ENCODE results near the gene ALOX5.

Gene ALOX5

DNA sequence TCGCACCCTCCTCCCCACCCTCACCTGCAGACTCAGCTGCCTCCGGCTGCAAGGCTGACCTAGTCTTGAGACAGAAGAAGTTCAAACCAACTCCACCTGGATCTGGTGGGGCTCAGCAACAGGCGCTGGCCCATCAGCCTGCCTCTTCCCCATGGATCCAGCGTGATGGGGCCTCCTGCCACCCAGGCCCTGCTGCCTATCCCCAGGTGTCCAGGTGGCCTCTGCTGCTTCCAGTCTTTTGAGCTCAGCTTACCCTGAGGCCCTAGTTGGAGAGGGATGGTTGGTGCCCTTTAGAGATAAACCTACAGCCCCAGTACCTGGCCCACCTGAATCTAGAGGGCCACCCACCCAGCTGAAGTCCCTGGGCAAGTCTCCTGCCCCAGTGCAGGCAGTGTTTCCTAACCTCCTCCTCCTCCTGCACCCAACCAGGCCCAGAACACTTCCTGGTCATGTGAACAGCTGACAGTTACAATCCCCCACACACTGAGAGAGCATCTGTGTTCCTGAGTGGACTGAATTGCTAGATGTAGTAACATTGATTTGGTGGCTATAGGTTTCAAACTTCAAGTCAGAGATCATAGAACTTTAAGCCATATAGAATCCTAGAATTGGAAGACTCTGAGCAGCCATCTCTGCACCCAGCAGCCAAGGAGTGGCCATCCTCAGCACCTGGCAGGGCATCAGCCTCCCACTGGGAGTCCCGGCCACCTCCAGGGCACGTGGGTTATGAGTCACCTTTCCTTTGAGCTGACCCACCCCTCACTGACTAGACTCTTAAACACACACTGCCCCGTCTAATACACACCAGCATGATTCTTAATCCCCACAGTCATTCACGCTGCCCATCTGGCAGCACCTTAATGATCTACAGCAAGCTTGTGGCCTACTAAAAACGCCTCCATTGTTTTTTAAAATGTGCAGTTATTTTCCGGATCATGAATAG is 51.9 kb downstream of the ALOX5 start:
- DNase-seq, result no peak

DNA sequence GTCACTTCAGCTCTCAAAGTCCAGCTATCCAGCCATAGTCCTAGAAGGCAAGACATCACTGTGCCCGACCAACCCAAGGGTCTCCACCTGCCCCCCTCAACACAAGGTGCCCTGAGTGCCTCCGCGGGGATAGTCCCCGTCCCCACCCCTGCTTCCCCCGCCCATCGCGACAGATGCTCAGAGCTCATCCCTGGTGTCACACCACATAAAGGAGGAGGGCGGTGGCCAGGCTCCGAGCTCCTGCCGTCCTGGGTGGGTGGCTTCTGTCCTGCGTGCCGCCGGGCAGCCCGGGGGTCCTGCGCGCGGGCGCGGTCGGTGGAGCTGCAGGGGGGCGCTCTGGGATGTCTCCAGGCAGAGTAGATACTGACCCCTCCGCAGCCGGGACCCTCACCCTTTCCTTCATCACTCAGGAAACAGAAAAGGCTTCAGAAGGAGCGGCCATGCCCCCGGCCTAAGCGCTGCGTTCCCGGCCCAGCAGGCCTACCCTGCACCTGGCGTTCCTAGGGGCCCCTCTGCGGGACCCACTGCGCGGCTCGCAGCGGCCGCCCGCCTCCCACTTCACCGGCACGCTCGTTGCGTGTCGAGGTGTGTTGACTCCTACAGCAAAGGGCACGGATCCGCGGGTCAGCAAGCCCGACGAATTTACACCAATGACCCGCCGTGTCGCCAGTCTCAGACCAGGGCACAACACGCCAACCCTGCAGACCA is 53.4 kb downstream of the ALOX5 start:
- DNase-seq, result no peak

DNA sequence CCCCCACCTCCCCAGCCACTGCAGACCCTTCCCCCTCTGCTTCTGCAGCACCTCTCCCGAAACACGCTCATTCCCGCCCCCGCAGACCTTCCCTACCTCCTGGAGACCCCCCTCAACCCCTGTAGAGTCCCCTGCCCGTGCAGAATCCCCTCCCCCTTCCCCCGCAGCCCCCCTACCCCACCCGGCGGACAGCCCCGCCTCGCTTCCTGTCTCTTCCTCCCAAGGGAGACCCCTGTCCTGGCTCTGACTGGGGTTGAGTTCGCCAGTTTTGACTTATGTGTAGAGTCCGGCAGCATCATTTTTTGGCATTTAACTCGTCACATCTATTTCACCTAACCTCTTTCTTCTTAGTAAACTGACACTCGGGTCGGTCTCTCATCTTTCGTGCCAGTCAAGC is 54.0 kb downstream of the ALOX5 start:
- DNase-seq, result no peak

DNA sequence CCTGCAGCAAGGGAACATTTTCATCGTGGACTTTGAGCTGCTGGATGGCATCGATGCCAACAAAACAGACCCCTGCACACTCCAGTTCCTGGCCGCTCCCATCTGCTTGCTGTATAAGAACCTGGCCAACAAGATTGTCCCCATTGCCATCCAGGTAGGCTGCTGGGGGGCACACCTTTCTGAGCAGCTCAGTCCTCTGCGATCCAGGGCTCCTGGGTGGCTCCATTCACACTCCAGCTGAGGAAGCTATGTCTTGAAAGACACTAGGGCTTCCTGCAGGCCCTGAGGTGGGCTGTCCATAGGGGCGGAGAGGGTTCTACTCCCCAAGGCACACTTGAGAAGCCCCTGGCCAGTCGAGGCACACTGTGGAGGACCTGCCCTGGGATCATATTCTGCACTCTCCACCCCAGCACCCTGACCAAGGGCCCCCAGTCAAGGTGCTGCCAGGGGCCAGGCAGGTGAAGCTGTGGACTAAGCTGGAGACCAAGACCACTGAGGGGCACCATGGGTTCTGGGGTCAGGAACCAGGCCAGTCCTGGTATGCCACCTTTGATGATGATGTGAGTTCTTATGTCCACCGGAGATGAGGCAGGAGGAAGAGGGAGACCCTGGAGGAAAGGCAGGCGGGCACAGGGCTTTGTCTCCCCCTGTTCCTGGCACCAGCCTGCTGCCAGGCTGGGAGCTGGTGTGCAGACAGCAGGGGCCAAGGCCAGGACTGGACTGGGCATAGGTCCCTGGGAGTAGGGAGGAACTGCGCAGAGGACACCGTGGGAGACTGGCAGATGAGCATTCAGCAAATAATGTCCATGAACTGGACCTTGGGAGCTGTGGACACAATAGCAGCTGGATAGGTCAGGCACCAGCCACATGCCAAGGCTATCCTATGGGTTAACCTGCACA is 54.8 kb downstream of the ALOX5 start:
- DNase-seq, result no peak

DNA sequence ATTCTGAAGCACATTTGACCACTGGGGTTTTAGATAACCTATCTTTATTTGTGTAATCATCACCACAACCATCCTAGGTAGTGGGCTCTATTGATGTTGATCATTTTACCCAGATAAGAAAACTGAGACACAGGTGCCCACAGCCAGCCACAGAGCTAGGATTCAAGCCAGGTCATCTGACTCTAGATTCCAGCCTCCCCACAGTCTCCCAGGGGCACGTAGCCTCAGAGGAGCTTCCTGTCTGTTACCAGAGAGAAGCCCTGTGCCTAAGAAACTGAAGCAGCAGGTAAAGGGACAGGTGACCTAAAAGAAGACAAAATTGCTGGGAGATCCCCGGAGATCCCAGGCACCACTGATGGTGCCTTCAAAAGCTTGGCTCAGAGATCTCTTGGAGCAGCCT is 55.8 kb downstream of the ALOX5 start:
- DNase-seq, result no peak

DNA sequence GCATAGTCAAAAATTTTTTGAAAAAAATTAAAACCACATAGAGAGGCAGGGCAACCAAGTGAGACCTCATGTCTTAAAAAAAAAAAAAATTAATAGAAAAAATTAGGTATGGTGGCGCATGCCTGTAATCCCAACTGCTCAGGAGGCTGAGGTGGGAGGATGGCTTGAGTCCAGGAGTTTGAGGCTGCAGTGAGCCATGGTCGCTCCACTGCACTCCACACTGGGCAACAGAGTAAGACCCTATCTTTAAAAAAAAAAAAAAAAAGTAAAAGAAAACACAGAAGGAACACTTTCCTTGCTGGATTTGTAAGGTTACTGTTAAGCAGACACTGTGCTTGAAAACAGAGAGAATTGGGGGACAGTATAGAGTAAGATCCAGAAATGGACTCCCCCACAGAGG is 58.1 kb downstream of the ALOX5 start:
- DNase-seq, result no peak

DNA sequence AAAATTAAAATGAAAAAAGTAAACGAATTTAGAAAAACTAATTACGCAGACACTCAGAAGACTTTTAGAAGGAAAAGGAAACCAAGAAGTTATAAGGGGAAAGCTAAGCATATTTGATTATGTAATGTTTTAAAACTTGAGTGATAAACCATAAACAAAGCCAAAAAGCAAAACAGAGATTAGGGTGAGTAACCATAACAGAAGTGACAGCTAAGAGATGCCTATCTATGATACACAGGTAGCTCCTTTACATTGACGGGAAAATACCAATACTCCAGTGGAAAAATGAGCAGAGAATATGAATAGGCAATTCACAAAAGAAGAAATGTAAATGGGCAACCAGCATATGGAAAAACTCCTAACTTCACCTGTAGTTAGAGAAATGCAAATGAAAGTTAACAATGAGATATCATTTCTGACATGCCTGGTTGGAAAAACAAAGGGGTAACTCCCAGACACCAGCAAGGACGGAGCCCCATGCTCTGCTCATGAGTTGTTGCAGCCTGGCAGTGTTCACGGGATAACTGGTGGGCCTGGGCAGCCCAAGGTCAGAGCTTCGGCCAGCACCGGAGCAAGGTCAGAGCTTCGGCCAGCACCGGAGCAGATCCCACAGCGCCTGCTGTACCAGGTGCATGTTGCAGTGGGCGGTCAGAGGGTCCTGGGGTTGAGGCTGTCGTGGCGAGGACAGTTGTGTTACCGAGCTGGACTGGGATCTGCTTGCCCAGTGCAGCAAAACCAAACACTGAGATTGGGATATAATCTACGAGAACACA is 58.9 kb downstream of the ALOX5 start:
- no peak for DNase-seq

DNA sequence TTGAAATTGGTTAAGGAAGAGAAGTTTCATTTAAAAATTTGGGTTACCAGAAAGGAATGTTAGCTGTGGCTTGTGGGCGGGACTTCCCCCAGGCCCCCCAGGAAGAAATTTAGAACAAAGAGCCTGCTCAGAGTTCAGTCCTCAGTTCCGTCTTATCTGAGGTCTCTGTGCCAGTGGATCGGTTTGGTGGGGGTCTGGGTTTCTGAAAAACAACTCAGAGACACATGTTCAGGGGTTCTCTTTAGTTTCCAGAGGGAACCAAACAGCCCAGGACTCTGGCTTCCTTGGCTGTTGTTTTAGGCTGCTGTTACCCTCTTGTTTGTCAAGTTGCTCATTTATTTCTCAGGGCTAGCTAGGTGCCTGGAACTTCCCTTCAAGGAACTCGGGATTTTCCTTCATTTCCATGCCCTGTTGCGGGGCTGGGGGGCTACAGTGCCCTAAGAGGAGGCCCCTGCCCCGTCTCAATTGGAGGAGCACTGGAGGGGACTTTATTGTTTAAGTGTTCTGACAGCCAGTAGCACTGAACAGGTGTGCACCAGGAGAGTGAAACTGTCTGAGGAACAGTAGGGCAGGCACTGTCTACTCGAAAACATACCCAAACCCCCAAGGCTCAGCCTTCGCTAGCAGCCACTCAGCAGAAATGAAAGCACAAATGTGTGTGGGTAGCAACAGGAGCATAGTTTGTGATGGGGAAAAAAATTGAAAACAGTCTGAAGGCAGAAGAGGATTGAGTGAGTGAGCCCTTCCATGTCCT is 59.9 kb downstream of the ALOX5 start:
- no peak for DNase-seq

DNA sequence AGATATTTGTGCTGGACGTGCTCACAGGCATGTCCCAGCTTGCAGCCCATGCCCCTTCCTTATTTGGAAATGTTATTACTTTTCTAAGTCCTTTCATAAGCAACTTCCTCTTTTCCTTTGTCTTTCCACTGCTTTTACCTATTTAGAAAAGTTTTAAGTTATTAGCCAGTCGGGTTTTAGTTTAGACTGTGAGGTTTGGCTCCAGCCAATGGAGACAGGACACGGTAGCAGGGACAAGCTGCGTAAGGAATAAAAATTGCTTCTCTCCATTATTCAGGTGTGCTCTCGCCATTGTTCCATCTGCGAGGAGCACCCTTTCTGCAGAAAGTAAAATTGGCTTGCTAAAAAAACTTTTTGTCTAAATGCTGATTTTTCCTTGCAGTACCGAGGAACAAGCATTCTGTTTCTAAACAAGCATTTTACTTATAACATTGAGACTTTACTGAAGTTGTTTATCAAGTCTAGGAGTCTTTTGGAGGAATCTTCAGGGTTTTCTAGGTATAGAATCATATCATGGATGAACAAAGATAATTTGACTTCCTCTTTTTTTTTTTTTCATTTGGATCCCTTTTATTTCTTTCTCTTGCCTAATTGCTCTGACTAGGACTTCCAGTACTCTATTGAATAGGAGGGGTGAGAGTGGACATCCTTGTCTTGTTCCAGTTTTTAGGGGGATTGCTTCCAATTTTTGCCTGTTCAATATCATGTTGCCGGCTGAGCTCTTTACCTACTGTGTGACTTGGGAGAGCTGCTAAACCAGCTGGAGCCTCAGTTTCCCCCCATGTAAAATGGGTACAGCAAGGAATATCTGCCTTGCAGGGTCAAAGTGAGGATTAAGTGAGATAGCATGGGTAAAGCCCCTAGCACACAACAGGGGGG is 63.8 kb downstream of the ALOX5 start:
- no peak for DNase-seq

DNA sequence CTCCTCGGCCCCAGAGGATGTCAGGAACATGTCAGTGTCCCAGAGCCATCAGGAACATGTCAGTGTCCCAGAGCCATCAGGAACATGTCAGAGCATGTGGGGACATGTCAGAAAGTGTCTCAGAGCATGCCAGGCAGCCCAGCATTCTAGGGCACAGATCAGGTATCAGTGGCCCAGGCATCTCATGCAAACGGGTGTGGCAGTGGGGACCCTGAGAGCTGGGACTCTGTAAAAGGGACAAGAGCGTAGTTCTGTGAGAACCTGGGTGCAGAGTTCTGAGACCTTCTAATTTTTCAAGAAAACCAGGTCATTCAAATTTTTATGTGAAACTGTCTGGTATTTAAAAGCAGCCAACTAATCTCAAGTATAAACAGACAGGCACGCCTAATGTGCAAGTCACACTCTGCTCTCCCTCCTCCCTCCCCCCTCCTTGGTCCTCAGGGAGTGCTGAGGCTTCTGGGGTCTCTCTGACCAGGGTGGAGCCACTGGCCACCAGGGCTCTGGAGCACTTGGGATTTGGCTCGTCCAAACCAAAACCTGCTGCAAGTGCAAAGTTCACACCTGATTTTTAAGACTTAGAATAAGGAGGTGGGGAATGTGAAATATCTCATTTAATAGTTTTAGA is 64.6 kb downstream of the ALOX5 start:
- no peak for DNase-seq

DNA sequence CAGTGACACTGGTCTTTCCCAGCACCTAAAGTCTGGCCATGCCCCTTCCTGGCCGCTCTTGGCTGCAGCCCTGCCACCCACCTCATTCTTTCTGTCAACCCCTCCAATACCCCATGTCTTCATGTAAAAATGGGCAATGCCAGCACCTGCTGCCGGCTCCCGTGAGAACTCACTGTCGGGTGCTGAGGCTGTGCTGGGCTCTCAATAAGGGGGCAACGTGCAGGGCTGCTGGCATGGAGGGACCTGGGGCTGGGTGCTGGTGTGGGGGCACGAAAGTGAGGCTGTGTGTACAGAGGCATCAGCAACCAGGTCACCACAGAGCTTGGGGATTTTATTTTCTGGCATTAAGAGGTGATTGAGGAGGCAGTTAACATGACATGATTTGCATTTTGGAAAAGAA is 65.3 kb downstream of the ALOX5 start:
- DNase-seq, result no peak

DNA sequence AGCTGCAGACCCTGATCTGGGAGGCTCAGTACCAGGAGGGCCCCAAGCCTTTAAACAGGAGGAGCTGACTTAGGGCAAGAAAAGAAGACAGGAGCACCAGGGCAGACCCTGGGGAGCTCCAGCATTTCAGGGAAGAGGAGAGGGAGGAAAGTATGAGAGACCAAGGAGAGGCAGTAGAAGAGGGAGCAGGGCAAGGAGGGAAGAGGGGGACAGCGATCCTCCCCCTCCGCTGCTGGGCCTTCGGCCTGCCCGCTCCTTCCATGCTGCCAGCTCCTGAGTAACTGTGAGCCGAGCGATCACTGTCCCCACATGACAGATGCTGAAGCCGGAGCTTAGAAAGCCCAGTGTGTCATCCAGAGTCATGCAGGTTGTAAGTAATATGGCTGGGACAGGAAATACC is 65.9 kb downstream of the ALOX5 start:
- DNase-seq, result no peak

DNA sequence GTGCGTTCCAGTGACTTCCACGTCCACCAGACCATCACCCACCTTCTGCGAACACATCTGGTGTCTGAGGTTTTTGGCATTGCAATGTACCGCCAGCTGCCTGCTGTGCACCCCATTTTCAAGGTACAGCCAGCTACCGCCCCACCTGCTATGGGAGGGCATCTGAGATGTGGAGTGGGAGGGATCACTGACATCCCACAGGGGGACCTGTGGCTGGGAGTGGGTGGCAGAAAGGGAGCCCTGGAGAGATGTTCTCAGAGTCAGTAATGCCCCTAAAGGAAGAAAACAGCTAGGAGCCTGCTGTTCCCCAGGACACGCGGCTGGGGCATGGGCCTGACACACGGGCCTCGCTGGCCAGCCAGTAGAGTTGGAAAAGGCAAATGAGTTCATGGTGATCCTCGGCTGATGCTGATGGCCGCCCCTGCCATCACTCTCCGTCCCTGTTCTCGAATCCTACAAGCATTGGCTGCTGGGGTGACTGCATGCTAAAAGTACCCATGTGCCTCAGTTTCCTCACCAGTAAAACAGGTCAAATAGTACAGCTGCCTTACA is 66.6 kb downstream of the ALOX5 start:
- no peak for DNase-seq

DNA sequence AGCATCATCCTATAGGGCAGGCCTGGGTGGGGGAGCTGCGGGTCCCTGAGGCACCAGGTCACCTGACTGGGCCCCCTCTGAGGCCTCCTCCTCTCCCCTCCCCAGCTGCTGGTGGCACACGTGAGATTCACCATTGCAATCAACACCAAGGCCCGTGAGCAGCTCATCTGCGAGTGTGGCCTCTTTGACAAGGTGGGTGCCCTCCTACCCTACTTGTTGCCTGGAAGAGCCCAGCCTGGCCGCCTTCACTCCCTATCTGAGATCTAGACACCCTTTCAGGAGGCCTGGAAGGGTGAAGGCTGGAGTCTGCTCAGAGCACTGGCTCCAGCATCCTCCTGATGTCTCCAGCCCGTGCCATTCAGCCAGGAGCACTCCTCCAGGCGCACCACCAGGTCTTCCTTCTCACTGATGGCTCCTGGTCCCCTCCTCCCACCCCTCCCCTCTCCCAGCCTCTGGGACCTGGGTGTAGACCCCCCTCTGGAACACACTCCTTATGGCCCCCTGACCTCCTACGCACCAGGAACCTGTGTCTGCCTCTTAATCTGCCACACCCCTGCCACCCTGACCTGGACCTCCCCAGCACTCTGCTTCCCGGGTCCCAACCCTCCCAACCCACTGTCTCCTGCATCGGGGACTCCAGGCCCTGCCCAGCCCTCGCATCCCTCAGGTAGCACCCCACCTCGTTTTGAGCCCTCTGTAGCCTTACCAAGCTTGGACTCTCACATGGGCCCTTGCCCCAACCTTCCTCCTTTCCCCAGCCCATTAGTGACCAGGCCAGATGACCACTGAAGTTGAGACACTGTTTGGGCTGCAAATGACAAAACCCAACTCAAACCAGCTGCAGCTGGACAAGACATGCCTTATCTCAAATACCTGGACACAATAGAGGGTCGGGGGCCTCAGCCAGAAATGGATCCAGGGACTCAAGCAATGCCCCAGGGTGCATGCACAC is 67.5 kb downstream of the ALOX5 start:
- no peak for DNase-seq

DNA sequence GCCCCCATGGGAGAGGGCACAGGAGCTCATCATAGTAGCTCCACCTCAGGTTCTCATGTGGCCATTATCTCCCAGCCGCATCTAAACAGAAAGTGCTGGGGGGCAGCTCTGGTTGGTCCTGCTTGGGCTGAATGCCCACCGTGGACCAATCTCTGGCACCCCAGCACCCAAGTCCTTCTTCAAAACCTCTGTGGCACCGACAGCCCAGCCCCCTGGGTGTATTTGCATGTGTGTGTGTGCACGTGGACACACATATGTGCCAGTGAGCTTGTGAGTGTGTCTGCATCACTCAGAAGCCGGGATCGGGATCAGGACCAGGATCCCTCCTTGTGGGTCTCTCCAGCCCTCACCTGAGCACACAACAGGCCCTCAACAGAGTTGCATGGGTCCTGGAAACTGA is 68.2 kb downstream of the ALOX5 start:
- DNase-seq, result no peak

DNA sequence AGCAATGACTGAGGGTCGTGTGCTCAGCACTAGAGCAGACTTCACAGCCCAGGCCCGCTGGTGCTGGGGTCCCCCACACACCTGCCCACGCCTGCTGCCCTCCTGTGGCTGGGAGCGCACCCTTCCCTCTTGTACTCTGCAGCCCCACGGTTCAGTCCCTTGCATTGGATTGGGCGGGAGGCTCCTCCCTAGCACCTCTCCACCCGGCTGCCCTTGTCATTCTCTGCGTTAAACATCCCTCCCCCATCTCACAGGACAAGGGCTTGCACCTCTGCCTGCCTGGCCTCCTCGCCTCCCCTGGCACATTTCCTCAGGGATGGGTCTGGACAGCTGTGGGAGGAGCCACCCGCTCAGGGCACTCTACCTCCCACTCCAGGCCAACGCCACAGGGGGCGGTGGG is 68.6 kb downstream of the ALOX5 start:
- DNase-seq, result no peak

DNA sequence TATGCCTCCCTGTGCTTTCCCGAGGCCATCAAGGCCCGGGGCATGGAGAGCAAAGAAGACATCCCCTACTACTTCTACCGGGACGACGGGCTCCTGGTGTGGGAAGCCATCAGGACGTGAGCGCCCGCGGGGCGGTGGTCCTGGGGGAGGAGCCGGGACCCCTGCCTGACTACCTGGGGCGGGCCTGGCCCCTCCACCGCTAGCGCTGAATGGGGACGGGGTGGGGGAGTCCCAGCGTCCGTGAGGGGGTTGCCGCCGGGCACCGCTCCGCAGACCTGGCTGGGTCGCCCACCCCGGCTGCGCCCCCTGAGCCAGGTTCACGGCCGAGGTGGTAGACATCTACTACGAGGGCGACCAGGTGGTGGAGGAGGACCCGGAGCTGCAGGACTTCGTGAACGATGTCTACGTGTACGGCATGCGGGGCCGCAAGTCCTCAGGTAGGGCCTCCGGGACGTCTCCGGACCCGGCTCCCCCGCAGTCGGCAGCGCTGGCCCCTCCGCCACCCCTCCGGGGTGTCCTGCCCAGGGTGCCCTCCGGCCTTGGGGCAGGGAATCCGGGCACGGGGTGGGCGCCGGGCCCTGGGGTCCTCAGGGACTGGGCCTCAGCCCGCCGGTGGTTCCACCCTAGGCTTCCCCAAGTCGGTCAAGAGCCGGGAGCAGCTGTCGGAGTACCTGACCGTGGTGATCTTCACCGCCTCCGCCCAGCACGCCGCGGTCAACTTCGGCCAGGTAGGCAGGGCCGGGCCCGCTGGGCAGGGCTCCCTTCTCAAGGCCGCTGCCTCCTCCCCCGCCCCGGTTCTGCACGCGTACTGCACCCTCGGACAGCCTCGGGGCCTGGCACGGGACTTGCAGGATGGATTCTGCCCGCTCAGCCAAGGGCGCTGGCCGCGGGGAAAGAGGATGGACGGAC is 69.3 kb downstream of the ALOX5 start:
- no peak for DNase-seq

DNA sequence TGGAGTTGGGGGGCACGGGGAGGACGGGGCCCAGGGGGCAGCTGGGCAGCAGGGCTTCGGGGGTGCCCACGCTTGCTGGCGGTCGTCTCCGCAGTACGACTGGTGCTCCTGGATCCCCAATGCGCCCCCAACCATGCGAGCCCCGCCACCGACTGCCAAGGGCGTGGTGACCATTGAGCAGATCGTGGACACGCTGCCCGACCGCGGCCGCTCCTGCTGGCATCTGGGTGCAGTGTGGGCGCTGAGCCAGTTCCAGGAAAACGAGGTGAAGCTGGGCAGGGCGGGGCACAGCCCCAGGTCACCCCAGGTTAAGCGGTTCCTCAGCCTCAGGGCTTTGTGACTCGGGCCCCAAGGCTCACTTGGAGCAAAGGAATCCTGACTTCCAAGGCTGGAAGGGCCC is 70.0 kb downstream of the ALOX5 start:
- no peak for DNase-seq
